HT-29 (cell line): ENCODE data around the gene EFS. TPM values are rescaled to one million over a fixed set of nuclear protein-coding genes. Genes with fewer than 3 reads are reported as not detected.

Experiments
- DNase-seq: peaks from one replicate; pipeline ENCODE4 v3.0.0-alpha.2; 2015; ENCODE audit warnings: low spot score
- total RNA-seq: library from RNA; depleted of rRNA; stranded (reverse); fragments of >200 nt; shearing (Covaris generic); gene quantifications from 2 replicates; pipeline ENCODE4 v1.2.3, GENCODE V29; 2014

The EFS gene
- total RNA-seq, 1 experiment from 2014 or later = not detected

DNA sequence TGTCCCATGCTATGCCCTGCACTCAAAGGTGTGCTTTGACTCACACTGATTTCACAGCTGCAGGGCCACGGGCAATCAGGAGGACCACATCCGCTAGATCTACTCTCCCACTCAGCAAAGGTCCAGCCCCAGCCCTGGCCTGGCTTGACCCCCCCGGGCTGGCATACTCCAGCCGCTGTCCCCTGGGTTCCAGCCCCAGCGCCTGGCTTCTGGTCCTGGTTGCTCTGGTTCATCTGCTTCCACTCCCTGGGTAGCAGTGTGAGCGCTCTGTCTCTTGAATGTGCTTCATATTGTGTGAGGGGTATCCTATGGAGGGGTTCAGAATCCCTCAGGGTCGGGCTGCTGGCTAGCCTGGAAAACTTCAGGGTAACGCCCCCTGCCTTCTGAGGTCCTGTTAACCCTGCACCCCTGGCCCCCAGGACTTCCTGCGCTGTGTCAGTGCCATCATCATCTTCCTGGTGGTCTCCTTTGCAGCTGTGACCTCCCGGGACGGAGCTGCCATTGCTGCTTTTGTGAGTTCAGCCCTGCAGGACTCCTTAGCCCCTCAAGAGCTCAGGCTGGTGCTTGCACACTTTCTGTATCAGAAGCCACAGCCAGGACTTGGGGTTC is 13.7 kb upstream of the EFS start:
- DNase-seq = no peak

DNA sequence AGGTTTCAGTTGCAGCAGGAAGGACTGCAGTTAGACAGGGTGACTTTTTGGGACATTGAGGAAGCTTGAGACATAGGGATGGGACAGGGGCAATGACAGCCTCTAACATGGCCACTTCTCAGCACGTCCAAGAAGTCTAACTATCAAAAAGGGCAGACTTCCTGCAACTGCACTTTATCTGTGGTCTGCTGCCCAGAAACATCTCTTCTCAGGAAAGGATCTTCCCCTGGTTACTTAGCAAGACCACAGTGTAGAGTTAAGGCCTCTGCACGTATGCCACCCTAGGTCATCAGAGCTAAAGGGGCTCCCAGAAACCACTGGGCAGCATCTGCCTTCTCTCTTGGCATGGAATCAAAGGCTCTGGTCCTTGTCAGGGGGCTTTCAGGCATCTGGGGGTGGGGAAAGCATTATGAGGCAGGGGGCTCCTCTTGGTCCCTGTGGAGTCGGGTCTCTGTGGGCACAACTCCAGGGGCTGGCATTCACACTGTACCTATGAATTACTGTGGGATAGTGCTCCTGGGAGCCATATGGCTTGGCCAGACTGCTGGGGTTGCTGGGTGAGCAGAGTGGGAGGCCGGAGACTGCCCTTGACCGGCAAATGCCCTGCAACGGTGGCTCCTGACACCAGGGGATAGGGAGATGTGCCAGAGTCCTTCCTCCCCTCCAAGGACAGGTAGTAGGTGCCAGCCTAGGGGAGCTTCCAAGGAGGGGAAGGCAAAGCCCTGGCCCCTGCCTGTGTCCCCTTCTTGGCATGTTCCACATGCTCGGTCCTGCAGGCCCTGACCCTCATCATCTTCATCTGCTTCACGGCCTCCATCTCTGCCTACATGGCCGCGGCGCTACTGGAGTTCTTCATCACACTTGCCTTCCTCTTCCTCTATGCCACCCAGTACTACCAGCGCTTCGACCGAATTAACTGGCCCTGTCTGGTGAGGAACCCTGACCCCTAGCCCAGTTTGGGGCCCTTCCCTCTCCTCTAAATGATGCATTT is 12.9 kb upstream of the EFS start:
- DNase-seq = no peak

DNA sequence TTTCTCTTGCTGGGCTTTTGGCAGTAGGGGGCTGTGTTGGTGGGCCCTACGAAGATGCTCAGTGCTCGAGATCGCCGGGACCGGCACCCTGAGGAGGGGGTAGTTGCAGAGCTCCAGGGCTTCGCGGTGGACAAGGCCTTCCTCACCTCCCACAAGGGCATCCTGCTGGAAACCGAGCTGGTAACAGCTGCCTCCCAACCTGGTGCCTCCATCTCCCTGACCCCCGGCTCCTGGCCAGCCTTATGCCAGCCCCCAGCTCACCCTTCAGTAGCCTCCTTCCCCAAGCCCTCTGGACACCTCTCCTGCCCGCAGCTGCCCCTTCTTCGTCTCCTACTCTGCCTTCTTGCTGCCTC is 12.2 kb upstream of the EFS start:
- DNase-seq = no peak

DNA sequence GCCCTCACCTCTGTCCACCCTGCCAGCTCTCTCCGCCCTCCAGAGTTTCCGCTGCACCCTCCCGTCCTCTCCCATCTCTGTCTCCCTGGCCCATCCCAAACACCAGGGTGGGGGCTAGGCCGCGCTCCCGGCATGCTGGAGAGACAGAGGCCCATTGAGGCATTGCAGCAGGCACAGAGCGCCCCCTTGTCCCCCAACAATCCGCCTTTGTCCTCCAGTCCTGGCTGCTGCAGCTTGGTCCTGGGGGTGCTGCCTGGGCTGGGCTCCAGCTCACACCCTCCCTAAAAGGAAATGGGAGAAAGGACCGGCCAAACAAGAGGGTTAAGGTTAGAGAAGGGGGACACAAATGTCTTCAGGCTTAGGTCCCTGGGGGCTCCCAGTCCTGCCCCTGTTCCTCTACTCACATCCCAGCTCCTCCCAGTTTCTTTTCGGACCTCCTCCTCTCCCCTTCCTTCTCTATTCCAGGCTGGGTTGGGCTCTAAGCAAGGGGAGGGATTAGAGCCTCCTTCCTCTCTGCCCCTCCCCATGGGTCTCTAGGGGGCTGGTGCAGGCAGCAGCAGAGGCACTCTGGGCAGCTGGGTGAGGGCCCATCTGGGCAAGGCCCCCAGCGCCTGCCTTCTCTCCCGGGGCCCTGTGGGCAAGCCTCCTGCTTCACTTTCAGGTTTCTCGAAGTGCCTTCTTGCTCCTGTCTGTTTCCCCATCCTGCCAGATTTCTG is 11.7 kb upstream of the EFS start, which contains the start of gene CMTM5:
Gene CMTM5 (plus strand): TSS at position 565 of the 716 bp plus-strand sequence. CDS start 206 bp downstream, outside the sequence.
- DNase-seq = no peak

DNA sequence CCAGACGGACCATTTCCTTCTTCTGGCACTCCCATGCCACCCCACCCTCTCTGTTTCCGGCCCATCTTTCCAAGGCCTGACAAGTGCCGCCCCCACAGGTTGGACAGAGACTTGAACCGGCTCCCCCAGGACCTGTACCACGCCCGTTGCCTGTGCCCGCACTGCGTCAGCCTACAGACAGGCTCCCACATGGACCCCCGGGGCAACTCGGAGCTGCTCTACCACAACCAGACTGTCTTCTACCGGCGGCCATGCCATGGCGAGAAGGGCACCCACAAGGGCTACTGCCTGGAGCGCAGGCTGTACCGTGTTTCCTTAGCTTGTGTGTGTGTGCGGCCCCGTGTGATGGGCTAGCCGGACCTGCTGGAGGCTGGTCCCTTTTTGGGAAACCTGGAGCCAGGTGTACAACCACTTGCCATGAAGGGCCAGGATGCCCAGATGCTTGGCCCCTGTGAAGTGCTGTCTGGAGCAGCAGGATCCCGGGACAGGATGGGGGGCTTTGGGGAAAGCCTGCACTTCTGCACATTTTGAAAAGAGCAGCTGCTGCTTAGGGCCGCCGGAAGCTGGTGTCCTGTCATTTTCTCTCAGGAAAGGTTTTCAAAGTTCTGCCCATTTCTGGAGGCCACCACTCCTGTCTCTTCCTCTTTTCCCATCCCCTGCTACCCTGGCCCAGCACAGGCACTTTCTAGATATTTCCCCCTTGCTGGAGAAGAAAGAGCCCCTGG is 10.7 kb upstream of the EFS start:
- no peak for DNase-seq

DNA sequence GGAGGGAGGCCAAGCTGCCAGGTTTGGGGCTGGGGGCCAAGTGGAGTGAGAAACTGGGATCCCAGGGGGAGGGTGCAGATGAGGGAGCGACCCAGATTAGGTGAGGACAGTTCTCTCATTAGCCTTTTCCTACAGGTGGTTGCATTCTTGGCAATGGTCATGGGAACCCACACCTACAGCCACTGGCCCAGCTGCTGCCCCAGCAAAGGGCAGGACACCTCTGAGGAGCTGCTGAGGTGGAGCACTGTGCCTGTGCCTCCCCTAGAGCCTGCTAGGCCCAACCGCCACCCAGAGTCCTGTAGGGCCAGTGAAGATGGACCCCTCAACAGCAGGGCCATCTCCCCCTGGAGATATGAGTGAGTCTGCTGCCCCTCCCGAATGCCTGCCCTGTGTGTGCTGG is 8.1 kb upstream of the EFS start:
- no peak for DNase-seq

DNA sequence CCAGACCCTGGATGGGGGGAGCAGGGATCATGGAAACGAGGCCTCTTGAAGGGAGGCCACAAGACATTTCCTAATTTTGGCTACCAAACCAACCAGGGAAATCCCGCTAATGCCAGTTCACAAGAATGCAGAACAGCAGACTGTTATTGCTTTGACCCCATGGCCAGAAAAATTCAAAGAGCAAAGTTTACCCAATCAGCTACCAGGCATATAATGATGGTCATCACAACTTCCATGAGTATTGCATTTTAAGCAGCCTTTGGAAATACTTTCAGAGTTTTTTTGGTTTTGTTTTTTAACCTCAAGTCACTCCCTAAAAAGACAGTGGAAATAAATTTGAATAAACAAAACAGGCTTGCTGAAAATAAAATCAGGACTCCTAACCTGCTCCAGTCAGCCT is 7.5 kb upstream of the EFS start, which contains the start of gene IL25:
Gene IL25 (plus strand): TSS at position 301 of the 400 bp plus-strand sequence.
- DNase-seq = no peak

DNA sequence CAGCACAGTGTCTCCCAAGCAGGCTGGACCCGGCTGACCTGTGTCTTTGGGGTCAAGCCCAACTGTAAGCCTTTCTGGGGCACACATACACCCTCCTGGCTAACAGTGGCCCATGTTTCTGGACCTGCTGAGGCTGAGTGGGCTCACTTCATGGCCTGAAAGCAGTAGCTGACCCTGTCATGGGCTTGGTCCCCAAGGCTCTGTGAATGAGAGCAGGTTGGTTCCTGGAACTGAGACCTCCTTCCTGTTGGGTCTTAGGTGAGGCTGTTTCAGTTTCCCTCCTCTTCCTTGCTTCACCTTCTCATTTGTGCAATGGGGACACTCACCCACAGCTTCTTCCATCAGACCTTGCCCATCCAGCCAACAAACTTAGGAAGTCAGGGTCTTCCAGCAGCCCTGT is 6.9 kb upstream of the EFS start:
- DNase-seq = no peak

DNA sequence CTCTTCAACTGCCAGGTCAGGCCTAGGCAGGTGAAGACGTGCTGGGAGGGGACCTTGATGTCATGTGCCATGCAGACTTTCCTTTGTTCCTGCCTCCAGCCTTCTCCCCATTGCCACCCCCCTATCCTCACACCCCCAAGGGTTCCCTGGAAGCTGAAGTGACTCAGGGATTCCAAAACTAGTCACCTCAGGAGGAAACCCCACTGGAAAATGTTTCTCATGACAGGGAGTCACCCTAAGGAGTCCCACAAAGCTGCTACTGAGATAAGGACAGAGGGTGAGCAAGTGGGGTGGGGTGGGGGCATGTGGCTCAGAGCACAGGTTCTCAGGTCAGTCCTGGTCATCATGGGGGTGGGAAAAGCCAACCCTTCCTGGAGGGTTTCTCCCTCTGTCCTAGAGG is 5.2 kb upstream of the EFS start:
- no peak for DNase-seq

DNA sequence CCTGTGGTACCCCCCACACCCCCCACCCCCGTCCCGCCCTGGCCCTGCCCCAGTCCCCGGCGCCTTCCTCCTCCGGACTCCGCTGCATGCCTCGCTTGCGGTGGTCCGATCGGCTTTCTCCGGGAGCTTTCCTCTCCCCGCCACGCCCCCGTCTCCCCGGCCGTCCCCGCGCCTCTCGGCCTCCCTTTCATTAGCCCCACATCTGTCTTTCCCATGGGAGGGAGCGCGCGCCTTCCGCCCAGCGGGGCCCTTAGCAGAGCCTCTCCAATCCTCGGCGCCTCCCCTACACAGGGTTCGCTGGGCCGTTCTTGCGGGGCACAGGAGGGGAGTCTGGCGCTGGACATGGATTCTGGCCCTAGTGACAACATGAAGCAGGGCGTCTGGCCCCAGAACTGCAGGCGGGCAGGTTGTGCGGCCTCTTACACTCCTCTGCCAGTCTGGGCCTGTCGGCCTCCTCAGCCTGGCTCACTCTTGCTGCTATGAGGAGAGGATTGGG is 1.5 kb upstream of the EFS start:
- no peak for DNase-seq

DNA sequence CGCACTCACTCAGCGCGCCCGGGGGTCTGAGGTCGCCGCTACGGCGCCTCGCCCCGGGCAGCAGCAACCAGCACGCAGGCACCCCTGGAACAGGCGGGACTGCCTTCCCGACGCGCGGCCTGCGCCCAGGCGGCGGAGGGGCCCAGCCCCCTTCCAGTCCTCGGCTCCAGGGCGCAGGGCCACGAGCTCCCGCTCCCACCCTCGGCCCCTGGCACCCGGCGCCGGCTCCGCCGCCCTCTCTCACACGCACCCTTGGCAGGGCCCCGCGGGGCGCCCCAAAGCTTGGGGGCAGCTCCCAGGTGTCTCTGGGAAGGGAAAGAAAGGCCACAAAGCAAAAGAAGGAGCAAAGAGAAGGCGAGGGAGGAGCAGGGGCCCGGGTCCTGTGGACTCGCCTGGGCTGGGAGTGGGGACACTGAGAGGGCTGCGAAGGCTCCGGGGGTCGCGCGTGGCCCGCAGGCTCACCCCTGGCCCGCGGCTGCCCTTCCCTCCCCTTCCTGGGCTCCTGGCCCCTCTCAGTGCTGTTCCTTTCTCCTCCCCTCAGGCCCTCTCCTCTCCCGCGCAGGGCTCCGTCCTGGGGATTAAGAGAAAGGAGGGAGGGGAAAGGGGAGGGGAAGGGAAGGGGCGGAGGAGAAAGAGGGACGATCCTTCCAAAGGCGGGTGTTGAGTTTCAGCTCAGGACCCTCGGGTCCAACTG is 907 bp upstream of the EFS start:
- no peak for DNase-seq

DNA sequence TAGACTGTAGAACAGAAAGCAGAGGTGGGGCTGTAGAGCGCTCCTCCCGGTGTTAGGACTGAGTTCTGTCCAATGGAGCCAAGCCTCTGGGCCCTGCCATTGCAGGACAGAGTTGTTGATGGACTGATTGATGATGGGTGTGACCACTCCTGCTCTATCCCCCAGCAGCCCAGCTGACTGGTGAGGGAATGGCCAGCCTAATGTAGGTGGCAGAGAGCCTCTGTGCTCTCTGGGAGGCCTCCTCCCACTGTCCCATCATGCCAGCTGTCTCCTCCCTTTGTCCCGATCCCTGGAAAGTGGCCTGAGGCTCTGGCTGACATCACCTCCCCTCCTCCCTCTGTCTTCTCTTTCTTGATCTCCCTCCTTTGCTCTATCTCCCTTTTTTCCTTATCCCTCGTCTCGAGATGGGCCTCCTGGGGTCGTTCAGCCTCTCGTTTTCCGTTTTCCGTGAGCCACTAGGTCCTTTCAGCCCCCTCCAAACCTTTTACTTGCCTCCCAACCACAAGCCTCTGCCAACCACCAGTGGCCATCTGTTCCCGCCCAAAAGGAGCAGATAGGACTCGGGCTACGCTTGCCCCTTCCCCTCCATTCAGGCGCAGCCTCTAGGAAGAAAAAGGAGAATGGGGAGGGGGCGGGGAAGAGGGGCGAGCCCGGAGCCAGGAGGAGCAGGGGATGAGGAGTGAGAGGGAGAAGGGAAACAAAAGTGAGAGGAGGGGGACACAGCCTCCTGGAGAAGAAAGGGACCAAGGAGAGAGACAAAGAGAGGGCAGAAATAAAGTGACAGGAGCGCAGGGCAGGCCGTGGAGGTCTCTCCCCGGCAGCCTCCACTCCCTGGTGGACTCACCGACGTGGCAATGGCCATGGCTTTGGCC is 572 bp downstream of the EFS start:
- DNase-seq = no peak

DNA sequence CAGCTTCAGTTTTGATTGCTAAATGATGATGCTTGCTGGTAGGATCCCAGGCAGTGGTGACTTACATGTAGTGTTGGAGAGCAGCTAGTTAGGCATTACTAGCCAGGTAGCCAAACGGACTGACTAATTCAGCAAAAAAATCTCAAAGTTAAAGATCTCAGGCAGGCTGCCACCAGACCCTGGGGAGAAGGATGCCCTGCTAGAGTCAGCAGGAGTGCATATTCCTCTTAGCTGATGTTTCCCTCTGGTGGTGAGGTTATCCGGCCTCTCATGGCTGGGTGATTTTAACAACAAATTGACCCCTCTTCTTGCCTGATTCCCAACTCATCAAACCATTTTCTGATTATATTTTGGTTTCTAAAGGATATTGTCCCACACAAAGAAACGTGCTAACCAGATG is 2.8 kb downstream of the EFS start:
- DNase-seq = peak; percentile 4

DNA sequence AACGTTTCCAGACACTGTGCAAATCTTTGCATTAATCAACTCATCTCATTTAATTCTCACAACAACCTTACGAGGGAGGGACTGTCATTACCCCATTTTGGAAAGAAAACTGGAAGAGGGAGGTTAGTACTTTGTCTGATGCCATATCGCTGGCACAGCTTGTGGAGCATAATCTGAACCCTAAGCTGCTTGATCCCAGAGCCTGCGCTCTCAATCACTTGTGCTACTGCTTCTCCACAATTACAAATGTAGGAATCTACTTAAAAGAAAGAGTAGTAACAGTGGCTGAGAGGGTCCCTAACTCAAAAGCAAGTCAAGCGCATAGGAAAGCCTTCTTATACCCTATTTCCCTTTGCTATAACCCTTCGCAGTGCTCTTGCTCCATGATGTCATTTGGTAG is 3.2 kb downstream of the EFS start:
- DNase-seq = no peak

DNA sequence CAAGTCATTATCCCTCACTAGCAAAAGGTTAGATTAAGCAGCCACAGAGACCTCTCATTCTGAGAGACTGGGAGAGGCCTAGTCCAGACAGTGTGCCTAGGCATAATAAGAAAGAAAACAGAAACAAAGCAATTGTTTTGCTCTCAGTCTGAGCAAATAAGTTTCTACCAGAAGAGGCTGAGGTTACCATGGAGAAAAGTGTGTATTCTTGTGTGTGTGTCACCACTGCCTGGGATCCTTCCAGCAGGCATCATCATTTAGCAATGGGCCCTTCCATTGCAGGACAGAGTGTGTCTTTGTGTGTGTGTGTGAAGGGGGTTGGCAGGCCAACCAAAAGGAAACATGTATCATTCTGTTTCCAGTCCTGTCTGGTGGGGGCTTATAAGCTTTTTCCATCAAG is 3.7 kb downstream of the EFS start:
- DNase-seq = no peak

DNA sequence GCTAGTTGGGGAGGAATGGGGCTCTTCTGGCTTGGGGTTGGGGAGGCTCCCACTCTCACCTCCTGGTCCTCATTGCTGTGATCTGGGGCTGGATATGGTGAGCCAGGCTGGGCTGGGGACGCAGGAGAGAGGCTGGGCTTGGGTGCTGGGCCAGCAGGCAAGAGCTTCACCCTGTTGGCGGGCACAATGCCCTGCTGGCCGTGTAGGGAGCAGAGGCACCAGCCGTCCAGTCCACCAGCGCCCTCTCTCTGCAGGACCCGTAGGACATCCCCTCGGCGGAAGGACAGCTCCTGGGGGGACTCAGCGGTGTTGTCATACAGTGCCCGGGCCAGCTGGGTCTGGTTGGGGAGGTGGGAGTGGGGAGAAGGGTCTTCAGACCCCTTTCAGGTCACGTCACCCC is 4.5 kb downstream of the EFS start:
- no peak for DNase-seq

DNA sequence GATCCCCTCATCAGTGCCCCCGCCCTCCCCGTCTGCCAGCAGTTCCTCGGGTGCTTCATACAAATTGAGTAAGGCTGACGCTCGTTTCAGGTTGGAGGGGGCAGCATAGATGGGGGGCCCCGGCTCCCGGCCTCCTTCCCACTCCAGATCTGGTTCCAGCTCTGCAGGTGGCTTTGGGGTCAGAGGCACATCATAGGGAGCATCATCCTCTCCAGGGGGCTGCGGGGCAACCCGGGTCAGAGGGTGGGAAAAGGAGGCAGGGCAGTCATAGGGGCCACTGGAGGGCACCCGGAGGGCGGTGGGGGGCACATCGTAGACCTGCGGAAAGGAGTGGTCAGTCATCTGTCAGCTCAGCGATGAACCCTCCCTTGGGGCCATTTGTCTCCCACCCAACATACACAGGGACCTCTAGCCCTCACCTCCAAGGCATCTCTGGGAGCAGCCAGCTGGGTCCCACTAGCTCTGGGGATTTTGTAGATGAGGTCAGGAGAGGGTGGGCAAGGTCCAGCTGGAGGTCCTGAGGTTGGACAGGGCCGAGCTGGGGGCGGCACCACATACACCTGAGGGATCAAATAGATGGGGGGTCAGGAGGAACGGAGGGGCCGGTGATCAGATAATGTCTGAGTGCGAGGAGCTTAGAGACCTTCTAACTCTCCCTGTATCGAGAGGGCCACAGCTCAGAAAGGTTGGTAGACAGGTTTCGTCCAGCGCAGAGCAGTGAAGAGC is 5.1 kb downstream of the EFS start:
- DNase-seq = no peak

DNA sequence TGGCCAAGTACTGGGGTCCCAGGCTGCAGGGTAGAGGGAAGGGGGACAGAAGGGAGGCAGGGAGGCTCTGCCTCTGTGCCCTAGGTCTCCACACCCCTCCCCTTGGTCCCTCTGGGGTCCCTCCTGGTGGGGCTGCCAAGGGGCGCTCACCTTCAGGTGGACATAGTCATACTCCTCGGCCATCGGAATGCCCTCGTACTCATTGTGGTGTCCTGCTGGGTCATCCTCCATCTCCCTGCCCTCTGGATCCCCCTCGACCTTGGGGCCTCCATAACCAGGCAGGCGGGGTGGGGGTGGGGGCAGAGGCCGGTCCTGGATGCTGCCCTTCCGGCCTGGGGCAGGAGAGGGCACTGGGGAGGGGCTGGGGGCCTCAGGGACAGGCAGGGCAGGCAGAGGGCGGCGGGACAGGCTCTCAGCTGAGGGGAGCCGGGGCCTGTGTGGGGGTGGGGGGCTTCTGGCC is 5.8 kb downstream of the EFS start:
- DNase-seq = no peak

DNA sequence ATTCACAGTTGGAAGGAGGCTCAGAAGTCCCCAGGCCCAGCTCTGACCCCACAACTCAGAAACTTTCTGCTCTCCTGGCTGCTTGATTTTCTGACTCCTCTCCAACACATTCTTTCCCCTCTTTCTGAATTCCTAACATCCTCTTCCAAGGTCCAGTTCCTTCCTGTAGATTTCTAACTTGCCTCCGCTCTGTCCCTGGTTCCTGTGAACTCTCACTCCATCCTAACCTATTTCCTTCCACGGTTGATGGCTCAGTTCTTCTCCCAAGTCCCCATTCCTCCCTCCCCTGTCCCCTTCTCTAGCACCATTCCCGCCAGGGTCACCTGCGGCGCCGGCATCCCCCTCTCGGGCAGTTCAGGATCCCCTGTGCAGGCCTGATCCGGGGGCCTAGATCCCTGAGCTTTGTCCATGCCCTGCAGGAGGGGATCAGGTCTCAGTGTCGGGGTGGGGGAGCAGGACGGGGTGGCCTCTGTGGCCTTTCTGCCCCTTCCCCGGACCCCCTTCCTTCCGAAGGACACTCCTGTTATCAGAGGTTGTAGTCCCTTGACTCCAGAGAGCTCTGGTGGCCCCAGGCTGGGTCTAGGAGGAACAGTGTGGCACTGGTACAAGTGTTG is 6.3 kb downstream of the EFS start:
- no peak for DNase-seq
